ENCODE measurements around the gene RBBP5.

Gene RBBP5

GRCh38 chr1:205042911-205043806 lies 78.6 kb downstream of the RBBP5 start, which contains the start of gene CNTN2:
CNTN2 (plus strand) TSS chr1:205043212; CDS start chr1:205053186, 9,974 bp downstream.
- DNase-seq (ENCODE audit: low read depth) = no peak
- no peak within 1 kb of the TSS for H3K4me3 ChIP-seq (ENCODE audit: control insufficient read depth, low read depth, low read length)
- TF ChIP-seq CTCF (conservative IDR thresholded peaks at IDR 0.05; ENCODE audit: control insufficient read depth, insufficient read depth, low read depth, low read length) = no peak

GRCh38 chr1:205041998-205042910 lies 79.5 kb downstream of the RBBP5 start:
- DNase-seq (ENCODE audit: low read depth) = no peak
- TF ChIP-seq CTCF (conservative IDR thresholded peaks at IDR 0.05; ENCODE audit: control insufficient read depth, insufficient read depth, low read depth, low read length) = no peak
- H3K4me3 ChIP-seq (ENCODE audit: control insufficient read depth, low read depth, low read length) = no peak overlapping the region

DNA sequence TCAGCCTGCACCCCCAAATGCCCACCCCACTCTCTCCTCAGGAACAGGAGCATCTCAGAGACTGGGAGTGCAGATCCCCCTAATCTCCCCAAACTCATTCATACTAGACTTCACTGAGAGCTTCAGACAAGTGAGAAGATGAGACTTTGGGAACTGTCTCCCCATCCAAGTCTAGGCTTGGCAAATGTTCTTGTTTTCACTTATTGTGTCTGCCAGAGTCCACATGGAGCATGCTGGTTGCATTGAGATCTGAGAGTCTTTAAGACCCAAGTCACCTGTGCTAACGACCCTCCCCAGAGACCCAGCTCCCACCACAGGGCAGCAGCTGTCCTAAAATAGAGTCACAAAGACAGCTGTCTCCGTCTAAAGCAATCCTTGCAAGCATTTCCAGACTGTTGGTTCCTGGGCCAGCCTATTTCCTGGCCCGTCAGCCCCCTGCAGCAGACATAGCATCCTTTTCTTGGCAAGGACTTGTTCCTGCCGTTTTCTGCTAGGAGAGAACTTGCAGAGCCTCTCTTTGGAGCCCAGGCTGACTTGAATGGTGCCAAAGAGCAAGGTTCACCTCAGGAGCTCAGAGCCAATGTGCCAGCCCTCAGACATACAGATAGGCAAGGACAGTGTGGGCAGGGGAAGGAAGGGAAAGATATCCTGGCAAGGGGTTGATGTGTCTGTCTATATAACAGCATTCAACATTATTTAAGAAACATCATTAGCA lies 80.6 kb downstream of the RBBP5 start:
- no peak overlapping the region for H3K4me3 ChIP-seq (ENCODE audit: control insufficient read depth, low read depth, low read length)
- no peak for DNase-seq (ENCODE audit: low read depth)
- TF ChIP-seq CTCF (conservative IDR thresholded peaks at IDR 0.05; ENCODE audit: control insufficient read depth, insufficient read depth, low read depth, low read length) = no peak

DNA sequence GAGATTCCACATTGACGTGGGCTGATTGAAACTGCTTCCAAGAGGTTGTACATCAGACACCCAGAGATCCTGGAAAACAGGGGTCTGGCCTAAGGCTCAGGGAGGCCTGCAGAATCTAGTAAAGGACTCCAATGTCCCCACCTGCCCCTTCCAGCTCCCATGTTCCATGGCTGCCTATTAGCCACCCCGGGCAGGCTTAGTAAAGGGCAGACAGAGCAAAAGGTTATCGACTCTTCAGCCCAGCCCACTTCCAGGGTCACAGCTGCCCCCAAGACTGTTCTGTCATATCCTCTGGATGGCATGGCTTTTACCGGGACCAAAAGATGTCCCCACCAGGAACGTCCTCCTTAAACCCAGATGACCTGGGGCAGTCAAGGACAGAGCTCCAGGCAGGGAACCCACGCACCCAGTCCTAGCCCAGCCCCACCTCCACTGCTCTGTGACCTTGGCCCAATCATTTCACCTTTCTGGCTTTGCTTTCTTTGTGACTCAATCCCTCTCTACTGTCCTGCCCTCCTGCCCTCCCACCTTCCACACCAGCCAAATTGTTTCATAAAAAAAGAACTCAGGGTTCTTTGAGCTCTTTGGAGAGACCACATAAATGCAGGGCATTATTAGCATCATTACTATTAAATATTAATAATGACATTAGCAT lies 83.5 kb downstream of the RBBP5 start:
- DNase-seq (ENCODE audit: low read depth) = no peak
- TF ChIP-seq CTCF (conservative IDR thresholded peaks at IDR 0.05; ENCODE audit: control insufficient read depth, insufficient read depth, low read depth, low read length) = no peak
- H3K4me3 ChIP-seq (ENCODE audit: control insufficient read depth, low read depth, low read length) = no peak overlapping the region

GRCh38 chr1:205037539-205037938 lies 84.2 kb downstream of the RBBP5 start:
- TF ChIP-seq CTCF (conservative IDR thresholded peaks at IDR 0.05; ENCODE audit: control insufficient read depth, insufficient read depth, low read depth, low read length) = no peak
- no peak overlapping the region for H3K4me3 ChIP-seq (ENCODE audit: control insufficient read depth, low read depth, low read length)
- DNase-seq (ENCODE audit: low read depth) = no peak
